DND-41 (cell line): ENCODE results near the gene STPG3.
A peak's percentile ranks its signal among the peaks of the same experiment; 100 is the strongest.

Experiments
- ATAC-seq: fragments of 200-7000 bp; cut with Tn5 transposase; 3 replicates; pipeline ENCODE4 v1.9.1; 2021; ENCODE audit warnings: low read depth; ENCODE audit not compliant: insufficient read depth
- DNase-seq: peaks from one replicate; pipeline ENCODE4 v3.0.0-alpha.2; 2020
- H2AFZ ChIP-seq: 2 replicates; pipeline ENCODE4 v1.6.0; 2012; ENCODE audit warnings: low read depth, low read length
- H3K27ac ChIP-seq: 2 replicates; pipeline ENCODE4 v1.5.1; 2012; ENCODE audit warnings: low read length, inconsistent platforms
- H3K27me3 ChIP-seq: fragments of 200-600 bp; sonication (generic); 2 replicates; pipeline ENCODE4 v1.6.0; 2012; ENCODE audit warnings: low read length, mild to moderate bottlenecking, inconsistent platforms; ENCODE audit not compliant: insufficient read depth, poor library complexity
- H3K36me3 ChIP-seq: 2 replicates; pipeline ENCODE4 v1.5.1; 2012; ENCODE audit warnings: low read length, inconsistent platforms; ENCODE audit not compliant: insufficient read depth
- H3K4me1 ChIP-seq: 2 replicates; pipeline ENCODE4 v1.5.1; 2012; ENCODE audit warnings: mild to moderate bottlenecking, low read length; ENCODE audit not compliant: insufficient read depth
- H3K4me2 ChIP-seq: 2 replicates; pipeline ENCODE4 v1.6.0; 2012; ENCODE audit warnings: mild to moderate bottlenecking, moderate library complexity, low read length, inconsistent platforms; ENCODE audit not compliant: insufficient read depth
- H3K4me3 ChIP-seq, 2 experiments: fragments of 200-600 bp in 1 of 2; shearing (Covaris generic) in 1 of 2; 2 replicates each; pipeline ENCODE4 v1.5.1; 2012 to 2016; ENCODE audit warnings: inconsistent platforms in 2 of 2, low read length in 2 of 2, mild to moderate bottlenecking in 2 of 2, low read depth in 1 of 2, moderate library complexity in 1 of 2
- H3K79me2 ChIP-seq: 2 replicates; pipeline ENCODE4 v1.6.0; 2012; ENCODE audit warnings: low read length, inconsistent platforms; ENCODE audit not compliant: insufficient read depth
- H3K9ac ChIP-seq: 2 replicates; pipeline ENCODE4 v1.6.0; 2012; ENCODE audit warnings: low read depth, mild to moderate bottlenecking, inconsistent platforms, low read length, moderate library complexity
- H3K9me3 ChIP-seq: 2 replicates; pipeline ENCODE4 v1.5.1; 2012; ENCODE audit warnings: low read length, moderate library complexity, mild to moderate bottlenecking, inconsistent platforms; ENCODE audit not compliant: insufficient read depth, severe bottlenecking
- H4K20me1 ChIP-seq: 2 replicates; pipeline ENCODE4 v1.6.0; 2012; ENCODE audit warnings: low read length; ENCODE audit not compliant: insufficient read depth
- CTCF ChIP-seq: IDR thresholded peaks from 2 replicates; pipeline ENCODE4 v1.5.1; 2012; ENCODE audit warnings: borderline replicate concordance, low read length, moderate library complexity, mild to moderate bottlenecking; ENCODE audit not compliant: poor library complexity, severe bottlenecking; ENCODE audit errors: extremely low read depth
- EZH2 ChIP-seq: IDR thresholded peaks from 3 replicates; pipeline ENCODE4 v1.6.1; 2012; ENCODE audit warnings: borderline replicate concordance, low read depth, mild to moderate bottlenecking, moderate library complexity, low read length, inconsistent platforms; ENCODE audit not compliant: severe bottlenecking

STPG3 gene

GRCh38 chr9:137255448-137256114 is 4.5 kb downstream of the STPG3 start:
- H3K27ac ChIP-seq, result peak overlapping the region; percentile 72
- H3K36me3 ChIP-seq, result peaks cover 29% of the 10 kb centered on the region
- peaks cover 31% of the 10 kb centered on the region for H3K4me1 ChIP-seq
- H3K79me2 ChIP-seq, result peaks cover 38% of the 10 kb centered on the region
- H3K9ac ChIP-seq, result peak overlapping the region; percentile 91
- peak overlapping the region; percentile 83 for H2AFZ ChIP-seq
- TF ChIP-seq EZH2 (no peak), CTCF (no peak)
- no peaks in the 10 kb centered on the region for H3K27me3 ChIP-seq
- no peaks in the 10 kb centered on the region for H3K9me3 ChIP-seq
- peaks cover 14% of the 10 kb centered on the region for H4K20me1 ChIP-seq
- H3K4me3 ChIP-seq, result peak overlapping the region; percentile 91 to 93
- peak; percentile 27 for ATAC-seq
- H3K4me2 ChIP-seq, result peak overlapping the region; percentile 96
- DNase-seq, result peak; percentile 49

- Histone ChIP-seq H3K4me1 (peaks cover 31% of the 10 kb centered on the region), H3K27ac (peak overlapping the region; percentile 72; the same call in 1 of the 2 replicates), H3K4me2 (peak overlapping the region; percentile 96), H3K36me3 (peaks cover 29% of the 10 kb centered on the region), H4K20me1 (peaks cover 14% of the 10 kb centered on the region), H3K9me3 (no peaks in the 10 kb centered on the region), H3K4me3 (peak overlapping the region; percentile 91 to 93; a peak in 3 of 4 replicates), H3K79me2 (peaks cover 38% of the 10 kb centered on the region), H2AFZ (no peak overlapping the region), H3K9ac (peak overlapping the region; percentile 91), H3K27me3 (no peaks in the 10 kb centered on the region)
- ATAC-seq (no peak), DNase-seq (no peak)
- TF ChIP-seq CTCF, result no peak
- no peak for TF ChIP-seq EZH2
Observed at GRCh38 chr9:137256362-137256761, 5.3 kb downstream of the STPG3 start.

GRCh38 chr9:137256856-137257255 is 5.8 kb downstream of the STPG3 start:
- H4K20me1 ChIP-seq, result peaks cover 14% of the 10 kb centered on the region
- no peak overlapping the region for H3K27ac ChIP-seq
- peaks cover 31% of the 10 kb centered on the region for H3K4me1 ChIP-seq
- H2AFZ ChIP-seq, result no peak overlapping the region
- H3K9me3 ChIP-seq, result no peaks in the 10 kb centered on the region
- no peak for DNase-seq
- H3K27me3 ChIP-seq, result no peaks in the 10 kb centered on the region
- peaks cover 29% of the 10 kb centered on the region for H3K36me3 ChIP-seq
- peaks cover 38% of the 10 kb centered on the region for H3K79me2 ChIP-seq
- TF ChIP-seq EZH2 (no peak), CTCF (no peak)
- peak overlapping the region; percentile 96 for H3K4me2 ChIP-seq
- H3K4me3 ChIP-seq, result peak overlapping the region in 1 of 2 experiments; percentile 91; a peak in 3 of 4 replicates
- no peak for ATAC-seq
- peak overlapping the region; percentile 91 for H3K9ac ChIP-seq
